Limb (tissue), 2 donors: Measurements from ENCODE around the gene ATP9B.

ENCODE experiments used
- DNase-seq, 2 donors: peaks; one replicate each; pipeline ENCODE4 v3.0.0-alpha.2; 2016; ENCODE audit errors: extremely low spot score in 2 of 2

ATP9B gene

DNA sequence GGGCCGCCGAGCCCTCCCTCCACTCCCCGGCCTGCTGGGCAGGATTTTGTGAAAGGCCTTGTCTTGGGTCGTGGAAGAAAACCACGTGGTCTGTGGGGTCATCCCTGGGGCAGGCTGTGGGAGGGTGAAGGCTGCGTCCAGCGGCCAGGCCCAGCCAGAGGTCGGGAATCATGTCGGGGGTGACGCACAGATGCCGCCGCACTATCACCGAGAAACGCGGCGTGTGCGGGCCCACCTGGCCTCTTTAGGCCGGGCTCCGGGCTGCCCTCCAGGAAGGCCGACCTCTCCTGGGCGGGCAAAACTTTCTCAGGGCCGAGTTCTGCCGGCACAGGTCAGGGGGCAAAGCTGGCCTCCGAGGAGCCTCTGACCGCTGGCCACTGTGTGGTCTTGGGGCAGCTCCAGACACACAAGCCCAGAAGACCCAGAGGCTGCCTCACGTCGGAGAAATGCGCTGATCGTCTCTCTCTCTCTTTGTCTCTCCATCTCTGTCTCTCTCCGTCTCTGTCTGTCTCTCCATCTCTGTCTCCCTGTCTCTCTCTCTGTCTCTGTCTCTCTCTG is 354.9 kb downstream of the ATP9B start:
- no peak for DNase-seq

DNA sequence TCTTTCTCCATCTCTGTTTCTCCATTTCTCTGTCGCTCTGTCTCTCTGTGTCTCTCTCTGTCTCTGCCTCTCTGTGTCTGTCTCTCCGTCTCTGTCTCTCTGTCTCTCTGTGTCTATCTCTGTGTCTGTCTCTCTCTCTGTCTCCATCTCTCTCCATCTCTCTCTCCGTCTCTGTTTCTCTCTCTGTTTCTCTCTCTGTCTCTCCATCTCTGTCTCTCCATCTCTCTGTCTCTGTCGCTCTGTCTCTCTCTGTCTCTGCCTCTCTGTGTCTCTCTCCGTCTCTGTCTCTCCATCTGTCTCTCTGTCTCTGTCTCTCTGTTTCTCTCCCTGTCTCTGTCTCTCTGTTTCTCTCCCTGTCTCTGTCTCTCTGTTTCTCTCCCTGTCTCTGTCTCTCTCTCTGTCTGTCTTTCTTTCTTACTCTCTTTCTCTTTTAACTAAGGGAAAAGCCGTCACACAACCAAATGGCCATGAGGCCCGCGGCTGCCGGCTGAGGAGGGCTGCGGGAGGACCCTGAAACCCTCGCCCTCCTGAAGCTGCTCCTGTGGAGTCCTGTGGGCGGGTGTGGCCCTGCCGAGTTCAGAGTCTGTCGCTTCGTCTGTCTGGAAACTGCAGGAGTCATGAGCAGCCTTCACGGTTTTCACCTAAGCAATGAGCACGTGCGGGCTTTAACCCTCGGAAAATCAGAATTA is 355.8 kb downstream of the ATP9B start:
- no peak for DNase-seq

DNA sequence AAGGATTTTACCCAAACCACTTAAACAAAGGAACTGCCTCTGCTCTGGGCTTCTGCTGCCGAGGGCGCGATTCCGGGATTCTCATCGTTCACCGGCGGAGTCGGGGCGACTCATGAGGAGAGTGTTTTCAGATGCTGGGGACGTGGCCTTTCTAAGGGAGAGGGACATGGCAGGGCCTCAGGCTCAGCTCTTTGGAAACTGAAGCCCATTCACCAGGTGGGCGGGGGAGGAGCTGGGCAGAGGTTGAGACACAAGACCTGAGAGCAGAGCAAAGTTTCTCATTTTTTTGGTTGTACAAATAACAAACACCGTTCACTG is 356.3 kb downstream of the ATP9B start:
- DNase-seq: no peak

DNA sequence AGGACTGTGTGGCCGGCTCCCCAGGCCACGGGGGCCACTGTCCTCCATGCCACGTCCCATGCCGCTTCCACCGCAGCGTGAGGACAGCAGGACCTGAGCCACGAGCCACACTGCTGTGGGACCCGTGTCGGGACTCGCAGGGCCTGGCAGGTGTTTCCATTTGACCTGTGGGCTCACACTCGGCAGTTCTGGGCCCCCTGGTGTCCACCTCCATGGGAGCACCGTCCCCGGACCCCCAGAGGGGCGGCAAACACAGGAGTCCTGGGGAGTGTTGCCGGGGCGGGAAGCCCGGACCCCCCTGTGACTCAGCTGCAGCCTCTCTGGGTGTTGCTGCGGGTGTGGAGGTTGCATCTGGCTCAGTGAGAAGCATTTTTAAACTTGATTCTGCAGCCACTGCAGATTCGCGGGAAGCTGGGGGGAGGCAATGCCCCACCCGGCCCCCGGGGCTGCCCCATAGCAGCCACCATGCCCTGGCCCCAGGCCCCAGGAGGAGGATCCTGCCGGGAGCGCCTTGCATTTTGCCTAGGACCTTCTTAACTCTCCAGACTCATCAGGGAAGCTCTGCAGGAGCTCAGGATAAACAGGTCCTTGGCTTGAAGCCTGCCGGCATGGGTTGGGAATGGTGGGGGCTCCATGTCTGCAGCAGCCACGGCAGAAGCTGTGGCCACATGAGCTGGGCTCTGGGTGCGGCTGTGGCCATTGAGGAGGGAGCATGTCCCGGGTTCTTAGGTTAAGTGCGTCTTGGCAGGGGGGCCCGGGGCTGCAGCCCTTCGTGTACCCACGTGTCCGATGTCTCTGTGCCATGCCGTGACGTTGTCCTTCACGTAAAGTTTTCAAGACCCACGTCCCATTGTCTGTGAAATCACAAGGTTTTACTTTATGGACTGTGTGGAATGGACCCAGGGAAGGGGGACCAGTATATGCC is 357.4 kb downstream of the ATP9B start:
- no peak for DNase-seq

DNA sequence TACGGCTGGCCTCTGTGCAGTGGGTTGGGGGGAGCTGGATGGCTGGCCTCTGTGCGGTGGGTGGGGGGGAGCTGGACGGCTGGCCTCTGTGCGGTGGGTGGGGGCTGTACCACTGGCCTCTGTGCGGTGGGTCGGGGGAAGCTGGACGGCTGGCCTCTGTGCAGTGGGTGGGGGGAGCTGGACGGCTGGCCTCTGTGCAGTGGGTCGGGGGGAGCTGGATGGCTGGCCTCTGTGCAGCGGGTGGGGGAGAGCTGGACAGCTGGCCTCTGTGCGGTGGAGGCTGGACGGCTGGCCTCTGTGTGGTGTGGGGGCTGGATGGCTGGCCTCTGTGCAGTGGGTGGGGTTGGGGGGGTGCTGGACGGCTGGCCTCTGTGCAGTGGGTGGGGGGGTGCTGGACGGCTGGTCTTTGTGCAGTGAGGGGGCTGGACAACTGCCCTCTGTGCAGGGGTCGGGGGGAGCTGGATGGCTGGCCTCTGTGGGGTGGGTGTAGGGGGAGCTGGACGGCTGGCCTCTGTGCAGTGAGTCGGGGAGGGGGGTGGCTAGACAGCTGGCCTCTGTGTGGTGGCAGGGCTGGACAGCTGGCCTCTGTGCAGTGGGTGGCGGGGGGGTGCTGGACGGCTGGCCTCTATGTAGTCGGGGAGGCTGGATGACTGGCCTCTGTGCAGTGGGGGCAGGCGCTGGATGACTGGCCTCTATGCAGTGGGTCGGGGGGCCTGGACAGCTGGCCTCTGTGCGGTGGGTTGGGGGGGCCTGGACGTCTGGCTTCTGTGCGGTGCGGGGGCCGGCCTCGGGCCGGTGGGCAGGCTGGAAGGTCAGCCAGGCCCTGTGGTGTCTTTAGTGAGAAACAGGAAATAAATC is 358.4 kb downstream of the ATP9B start:
- DNase-seq: no peak
